ENCODE measurements around the gene TRIM59.
A peak's percentile ranks its signal among the peaks of the same experiment; 100 is the strongest.

The TRIM59 gene

GRCh38 chr3:160399125-160400029 lies 50.2 kb downstream of the TRIM59 start, which contains the start of the genes IFT80 and SMC4:
TSS of gene IFT80 (minus strand) at chr3:160399225. CDS start at chr3:160384600, 14,625 bp downstream.
TSS of gene SMC4 (plus strand) at chr3:160399650. CDS start at chr3:160400827, 1,177 bp downstream.
- H3K27me3 ChIP-seq (ENCODE audit: control insufficient read depth, insufficient read depth, low read length), result no peaks in the 10 kb centered on the region
- H3K36me3 ChIP-seq (ENCODE audit: control insufficient read depth, insufficient read depth, low read length), result no peaks in the 10 kb centered on the region
- H3K4me3 ChIP-seq (ENCODE audit: low read length), result peak within 1 kb of the TSS; percentile 99
- peak within 1 kb of the TSS; percentile 83 for H3K27ac ChIP-seq (ENCODE audit: low read depth, low read length)
- H3K9ac ChIP-seq (ENCODE audit: low read length), result peak within 1 kb of the TSS; percentile 81
- peaks cover 4% of the 10 kb centered on the region for H3K4me1 ChIP-seq (ENCODE audit: control insufficient read depth, insufficient read depth, low read length)

GRCh38 chr3:160398820-160399124 lies 50.8 kb downstream of the TRIM59 start:
- H3K27ac ChIP-seq (ENCODE audit: low read depth, low read length), result peak overlapping the region; percentile 83
- H3K4me3 ChIP-seq (ENCODE audit: low read length), result peak overlapping the region; percentile 99
- H3K36me3 ChIP-seq (ENCODE audit: control insufficient read depth, insufficient read depth, low read length), result no peaks in the 10 kb centered on the region
- H3K9ac ChIP-seq (ENCODE audit: low read length), result peak overlapping the region; percentile 81
- peaks cover 4% of the 10 kb centered on the region for H3K4me1 ChIP-seq (ENCODE audit: control insufficient read depth, insufficient read depth, low read length)
- H3K27me3 ChIP-seq (ENCODE audit: control insufficient read depth, insufficient read depth, low read length), result no peaks in the 10 kb centered on the region

- Histone ChIP-seq H3K27me3 (ENCODE audit: control insufficient read depth, insufficient read depth, low read length) (no peaks in the 10 kb centered on the region), H3K9ac (ENCODE audit: low read length) (no peak overlapping the region), H3K27ac (ENCODE audit: low read depth, low read length) (no peak overlapping the region), H3K36me3 (ENCODE audit: control insufficient read depth, insufficient read depth, low read length) (no peaks in the 10 kb centered on the region), H3K4me3 (ENCODE audit: low read length) (no peak overlapping the region), H3K4me1 (ENCODE audit: control insufficient read depth, insufficient read depth, low read length) (peaks cover 4% of the 10 kb centered on the region)
These were observed 54.3 kb downstream of the TRIM59 start for GRCh38 chr3:160395297-160395696.

- H3K4me1 ChIP-seq (ENCODE audit: control insufficient read depth, insufficient read depth, low read length), result peaks cover 4% of the 10 kb centered on the region
- H3K27ac ChIP-seq (ENCODE audit: low read depth, low read length), result no peak overlapping the region
- no peak overlapping the region for H3K4me3 ChIP-seq (ENCODE audit: low read length)
- no peak overlapping the region for H3K9ac ChIP-seq (ENCODE audit: low read length)
- H3K36me3 ChIP-seq (ENCODE audit: control insufficient read depth, insufficient read depth, low read length), result no peaks in the 10 kb centered on the region
- H3K27me3 ChIP-seq (ENCODE audit: control insufficient read depth, insufficient read depth, low read length), result no peaks in the 10 kb centered on the region
These were observed 55.6 kb downstream of the TRIM59 start for GRCh38 chr3:160394009-160394392.

GRCh38 chr3:160393346-160394008 lies 56.1 kb downstream of the TRIM59 start:
- no peaks in the 10 kb centered on the region for H3K36me3 ChIP-seq (ENCODE audit: control insufficient read depth, insufficient read depth, low read length)
- H3K4me3 ChIP-seq (ENCODE audit: low read length), result no peak overlapping the region
- no peaks in the 10 kb centered on the region for H3K27me3 ChIP-seq (ENCODE audit: control insufficient read depth, insufficient read depth, low read length)
- H3K9ac ChIP-seq (ENCODE audit: low read length), result no peak overlapping the region
- H3K27ac ChIP-seq (ENCODE audit: low read depth, low read length), result no peak overlapping the region
- H3K4me1 ChIP-seq (ENCODE audit: control insufficient read depth, insufficient read depth, low read length), result peaks cover 4% of the 10 kb centered on the region

- no peaks in the 10 kb centered on the region for H3K36me3 ChIP-seq (ENCODE audit: control insufficient read depth, insufficient read depth, low read length)
These were observed 56.8 kb downstream of the TRIM59 start for GRCh38 chr3:160392798-160393197.

GRCh38 chr3:160390565-160391138 lies 58.9 kb downstream of the TRIM59 start:
- no peak overlapping the region for H3K27ac ChIP-seq (ENCODE audit: low read depth, low read length)
- H3K9ac ChIP-seq (ENCODE audit: low read length), result no peak overlapping the region
- H3K36me3 ChIP-seq (ENCODE audit: control insufficient read depth, insufficient read depth, low read length), result no peaks in the 10 kb centered on the region
- no peaks in the 10 kb centered on the region for H3K27me3 ChIP-seq (ENCODE audit: control insufficient read depth, insufficient read depth, low read length)
- no peak overlapping the region for H3K4me3 ChIP-seq (ENCODE audit: low read length)
- H3K4me1 ChIP-seq (ENCODE audit: control insufficient read depth, insufficient read depth, low read length), result no peaks in the 10 kb centered on the region

More at GRCh38 chr3:160392798-160393197, 56.8 kb downstream of the TRIM59 start:
- Histone ChIP-seq H3K4me3 (ENCODE audit: low read length) (no peak overlapping the region), H3K27ac (ENCODE audit: low read depth, low read length) (no peak overlapping the region), H3K9ac (ENCODE audit: low read length) (no peak overlapping the region), H3K27me3 (ENCODE audit: control insufficient read depth, insufficient read depth, low read length) (no peaks in the 10 kb centered on the region), H3K4me1 (ENCODE audit: control insufficient read depth, insufficient read depth, low read length) (no peaks in the 10 kb centered on the region)

Measured in rectal smooth muscle tissue (tissue), 1 donor.